Measurements from ENCODE around the gene MCRIP2.
A peak's percentile ranks its signal among the peaks of the same experiment; 100 is the strongest.

The MCRIP2 gene

GRCh38 chr16:631808-632358 is 9.7 kb upstream of the MCRIP2 start:
- DNase-seq (ENCODE audit: low read depth in 2 of 2): no peak

GRCh38 chr16:632486-633335 is 8.9 kb upstream of the MCRIP2 start:
- no peak for DNase-seq (ENCODE audit: low read depth in 2 of 2)

- no peak for DNase-seq (ENCODE audit: low read depth in 2 of 2)
Observed at GRCh38 chr16:633336-634050, 8.1 kb upstream of the MCRIP2 start.

- DNase-seq (ENCODE audit: low read depth in 2 of 2): no peak
Observed at GRCh38 chr16:634051-634670, 7.5 kb upstream of the MCRIP2 start.

- DNase-seq (ENCODE audit: low read depth in 2 of 2): no peak
Observed at GRCh38 chr16:634996-635395, 6.6 kb upstream of the MCRIP2 start.

GRCh38 chr16:635573-636205 is 5.9 kb upstream of the MCRIP2 start:
- DNase-seq (ENCODE audit: low read depth in 2 of 2): no peak

GRCh38 chr16:636206-637080 is 5.2 kb upstream of the MCRIP2 start, which contains the start of gene METTL26:
METTL26 (minus strand) TSS chr16:636305; CDS start chr16:636290, 15 bp downstream.
- peak; percentile 86 to 88 for DNase-seq (ENCODE audit: low read depth in 2 of 2)

GRCh38 chr16:637081-638018 is 4.3 kb upstream of the MCRIP2 start:
- peak; percentile 82 to 93 for DNase-seq (ENCODE audit: low read depth in 2 of 2)

GRCh38 chr16:638034-638543 is 3.5 kb upstream of the MCRIP2 start:
- no peak for DNase-seq (ENCODE audit: low read depth in 2 of 2)

- DNase-seq (ENCODE audit: low read depth in 2 of 2): no peak
Observed at GRCh38 chr16:638836-639235, 2.8 kb upstream of the MCRIP2 start.

- no peak for DNase-seq (ENCODE audit: low read depth in 2 of 2)
Observed at GRCh38 chr16:640614-641013, 1.0 kb upstream of the MCRIP2 start.

- DNase-seq (ENCODE audit: low read depth in 2 of 2): peak in 1 of 2 donors; percentile 44
Observed at GRCh38 chr16:642189-643049, 791 bp downstream of the MCRIP2 start.

- no peak for DNase-seq (ENCODE audit: low read depth in 2 of 2)
Observed at GRCh38 chr16:643050-643368, 1.4 kb downstream of the MCRIP2 start.

GRCh38 chr16:644556-644955 is 2.9 kb downstream of the MCRIP2 start:
- no peak for DNase-seq (ENCODE audit: low read depth in 2 of 2)

- no peak for DNase-seq (ENCODE audit: low read depth in 2 of 2)
Observed at GRCh38 chr16:645852-646678, 4.4 kb downstream of the MCRIP2 start.

GRCh38 chr16:646679-647172 is 5.1 kb downstream of the MCRIP2 start:
- DNase-seq (ENCODE audit: low read depth in 2 of 2): no peak

GRCh38 chr16:647173-647902 is 5.7 kb downstream of the MCRIP2 start:
- DNase-seq (ENCODE audit: low read depth in 2 of 2): no peak

Measured in stimulated activated CD4-positive, alpha-beta T cell treated with anti-CD3 and anti-CD28 coated beads, Interleukin-1b, Interleukin-23, amount 100 ng/mL, for 4 hours (primary cell).